HG02852 (cell line): ENCODE results near the gene TAF1B.

Experiments used
- ATAC-seq: cut with Tn5 transposase; IDR thresholded peaks from one replicate; pipeline ENCODE4 v1.9.1; 2021; ENCODE audit warnings: mild to moderate bottlenecking, moderate library complexity; ENCODE audit not compliant: unreplicated experiment

Gene TAF1B

GRCh38 chr2:9807555-9808305, 35.5 kb upstream of the TAF1B start:
- ATAC-seq: no peak

- ATAC-seq: no peak
These were observed 34.8 kb upstream of the TAF1B start for GRCh38 chr2:9808334-9809063.

- ATAC-seq: no peak
These were observed 34.3 kb upstream of the TAF1B start for GRCh38 chr2:9809064-9809356.

GRCh38 chr2:9809448-9810088, 33.7 kb upstream of the TAF1B start:
- ATAC-seq: no peak

- ATAC-seq: no peak
These were observed 32.1 kb upstream of the TAF1B start for GRCh38 chr2:9811216-9811615.

- ATAC-seq: no peak
These were observed 31.4 kb upstream of the TAF1B start for GRCh38 chr2:9811679-9812511.

GRCh38 chr2:9812945-9813311, 30.3 kb upstream of the TAF1B start:
- no peak for ATAC-seq

GRCh38 chr2:9813312-9814128, 29.8 kb upstream of the TAF1B start:
- no peak for ATAC-seq

GRCh38 chr2:9814129-9814868, 29.0 kb upstream of the TAF1B start:
- no peak for ATAC-seq

GRCh38 chr2:9815076-9815475, 28.2 kb upstream of the TAF1B start:
- no peak for ATAC-seq

GRCh38 chr2:9815844-9816279, 27.4 kb upstream of the TAF1B start:
- ATAC-seq: no peak

- no peak for ATAC-seq
These were observed 25.2 kb upstream of the TAF1B start for GRCh38 chr2:9818097-9818496.

- no peak for ATAC-seq
These were observed 23.7 kb upstream of the TAF1B start for GRCh38 chr2:9819551-9819950.

GRCh38 chr2:9820020-9820973, 23.0 kb upstream of the TAF1B start:
- no peak for ATAC-seq

GRCh38 chr2:9821805-9822445, 21.3 kb upstream of the TAF1B start:
- no peak for ATAC-seq

- ATAC-seq: no peak
These were observed 18.8 kb upstream of the TAF1B start for GRCh38 chr2:9824441-9824840.

GRCh38 chr2:9824956-9825720, 18.1 kb upstream of the TAF1B start:
- no peak for ATAC-seq
